HFFc6 (cell line): Measurements from ENCODE around the gene SLAMF6. TPM values are rescaled to one million over a fixed set of nuclear protein-coding genes. Genes with fewer than 3 reads are reported as not detected.
"Not testable (repeated sequence)": the region's sequence is repeated elsewhere in the genome, so short reads cannot be mapped to it uniquely, and the experiment has no call there.

Experiments used
- DNase-seq: peaks from one replicate; pipeline ENCODE4 v3.0.0-alpha.2; 2018
- H3K27ac Mint-ChIP-seq: 2 replicates; pipeline ENCODE4 v1.8.0; 2020; ENCODE audit warnings: mild to moderate bottlenecking, mixed read lengths
- H3K27me3 Mint-ChIP-seq: 2 replicates; pipeline ENCODE4 v1.8.0; 2021; ENCODE audit warnings: mild to moderate bottlenecking, moderate library complexity, mixed read lengths; ENCODE audit not compliant: insufficient read depth
- H3K36me3 Mint-ChIP-seq: 2 replicates; pipeline ENCODE4 v1.8.0; 2021; ENCODE audit warnings: low read depth, mixed read lengths
- H3K4me1 Mint-ChIP-seq: 2 replicates; pipeline ENCODE4 v1.8.0; 2020; ENCODE audit warnings: low read depth, mixed read lengths
- H3K4me3 Mint-ChIP-seq: 2 replicates; pipeline ENCODE4 v1.8.0; 2020; ENCODE audit warnings: mild to moderate bottlenecking, moderate library complexity, mixed read lengths
- H3K9me3 Mint-ChIP-seq: 2 replicates; pipeline ENCODE4 v1.8.0; 2020; ENCODE audit warnings: mild to moderate bottlenecking, mixed read lengths
- CTCF ChIP-seq: fragments of 200-600 bp; sonication (generic); IDR thresholded peaks from 2 replicates; pipeline ENCODE4 v1.5.0; 2021; ENCODE audit warnings: antibody characterized with exemption, mild to moderate bottlenecking
- total RNA-seq, 6 experiments: library from RNA; stranded (reverse); fragmentation: NEBNext Ultra II Directional; extraction: Animal tissue kit (Norgen Biotek cat#: 25700); gene quantifications; 2 replicates in 1 of 6; 3 replicates in 5 of 6; pipeline ENCODE4 v1.2.3, GENCODE V29; 2021

Gene SLAMF6
- total RNA-seq, 6 experiments from 2014 or later: not detected

GRCh38 chr1:160565564-160565963 is 42.5 kb upstream of the SLAMF6 start:
- Mint-ChIP-seq H3K36me3 (no peaks in the 10 kb centered on the region), H3K27me3 (peaks cover under 1% of the 10 kb centered on the region; the same call in 1 of the 2 replicates), H3K9me3 (no peaks in the 10 kb centered on the region), H3K4me1 (no peaks in the 10 kb centered on the region), H3K27ac (no peak overlapping the region), H3K4me3 (no peak overlapping the region)
- no peak for TF ChIP-seq CTCF
- no peak for DNase-seq

- not testable (repeated sequence) for DNase-seq, H3K4me3 Mint-ChIP-seq, H3K27me3 Mint-ChIP-seq, H3K36me3 Mint-ChIP-seq, H3K4me1 Mint-ChIP-seq, H3K27ac Mint-ChIP-seq, H3K9me3 Mint-ChIP-seq
Measured at GRCh38 chr1:160563230-160563629, 40.2 kb upstream of the SLAMF6 start.

- not testable (repeated sequence) for H3K27me3 Mint-ChIP-seq, H3K36me3 Mint-ChIP-seq, H3K27ac Mint-ChIP-seq, H3K4me3 Mint-ChIP-seq, H3K4me1 Mint-ChIP-seq, DNase-seq, H3K9me3 Mint-ChIP-seq
Measured at GRCh38 chr1:160562745-160563144, 39.7 kb upstream of the SLAMF6 start.

- peaks cover 2% of the 10 kb centered on the region; the same call in 1 of the 2 replicates for H3K27me3 Mint-ChIP-seq
- H3K27ac Mint-ChIP-seq: no peak overlapping the region
- no peaks in the 10 kb centered on the region for H3K4me1 Mint-ChIP-seq
- no peak for TF ChIP-seq CTCF
- no peak overlapping the region for H3K4me3 Mint-ChIP-seq
- no peaks in the 10 kb centered on the region for H3K9me3 Mint-ChIP-seq
- DNase-seq: no peak
- H3K36me3 Mint-ChIP-seq: no peaks in the 10 kb centered on the region
Measured at GRCh38 chr1:160560806-160561205, 37.8 kb upstream of the SLAMF6 start.

GRCh38 chr1:160560045-160560705 is 37.1 kb upstream of the SLAMF6 start:
- Mint-ChIP-seq H3K9me3 (no peaks in the 10 kb centered on the region), H3K27ac (no peak overlapping the region), H3K4me1 (no peaks in the 10 kb centered on the region), H3K4me3 (no peak overlapping the region), H3K27me3 (peaks cover 3% of the 10 kb centered on the region; the same call in 1 of the 2 replicates), H3K36me3 (no peaks in the 10 kb centered on the region)
- no peak for DNase-seq
- no peak for TF ChIP-seq CTCF

- not testable (repeated sequence) for DNase-seq, H3K27me3 Mint-ChIP-seq, H3K4me1 Mint-ChIP-seq, H3K9me3 Mint-ChIP-seq, H3K4me3 Mint-ChIP-seq, H3K27ac Mint-ChIP-seq, H3K36me3 Mint-ChIP-seq
Measured at GRCh38 chr1:160559437-160559836, 36.4 kb upstream of the SLAMF6 start.

- no peak for TF ChIP-seq CTCF
- Mint-ChIP-seq H3K4me1 (no peaks in the 10 kb centered on the region), H3K36me3 (no peaks in the 10 kb centered on the region), H3K27me3 (peaks cover 4% of the 10 kb centered on the region; the same call in 1 of the 2 replicates), H3K27ac (no peak overlapping the region), H3K4me3 (no peak overlapping the region), H3K9me3 (no peaks in the 10 kb centered on the region)
- DNase-seq: no peak
Measured at GRCh38 chr1:160558660-160559380, 35.8 kb upstream of the SLAMF6 start.
